Left ventricle myocardium inferior (tissue), 1 donor: ENCODE measurements around the gene PLXNA2. TPM values are rescaled to one million over a fixed set of nuclear protein-coding genes. Genes with fewer than 3 reads are reported as not detected.

Experiments used
- DNase-seq: peaks from one replicate; pipeline ENCODE4 v3.0.0-alpha.2; 2020
- H3K27ac ChIP-seq: fragments of 200-600 bp; replicated peaks from 2 replicates; pipeline ENCODE4 v1.8.0; 2021
- H3K27me3 ChIP-seq: fragments of 200-600 bp; 2 replicates; pipeline ENCODE4 v1.8.0; 2021; ENCODE audit warnings: low read depth
- H3K36me3 ChIP-seq: fragments of 200-600 bp; 2 replicates; pipeline ENCODE4 v1.8.0; 2021
- H3K4me1 ChIP-seq: fragments of 200-600 bp; 2 replicates; pipeline ENCODE4 v1.8.0; 2021
- H3K4me3 ChIP-seq: fragments of 200-600 bp; 2 replicates; pipeline ENCODE4 v1.8.0; 2021; ENCODE audit warnings: mild to moderate bottlenecking, moderate library complexity
- H3K9me3 ChIP-seq: fragments of 200-600 bp; replicated peaks from 2 replicates; pipeline ENCODE4 v1.8.0; 2021
- CTCF ChIP-seq: fragments of 200-600 bp; IDR thresholded peaks from 2 replicates; pipeline ENCODE4 v1.8.0; 2021; ENCODE audit warnings: antibody characterized with exemption, mild to moderate bottlenecking, borderline replicate concordance
- intact Hi-C: fragments of 100-400 bp; cut with micrococcal nuclease; formaldehyde crosslinking; loops from one replicate; pipeline ENCODE4 v1.11.0; 2022
- total RNA-seq: library from RNA; stranded (reverse); fragmentation: NEBNext Ultra II Directional; extraction: Animal tissue kit (Norgen Biotek cat#: 25700); gene quantifications from one replicate; pipeline ENCODE4 v1.2.1, GENCODE V29; 2021
- donor health status: DM: no; HTN: yes; CAD: no; lungs with severe emphysema.

The PLXNA2 gene
- total RNA-seq, 1 donor from 2014 or later = 29.1 TPM

GRCh38 chr1:208036106-208036808, 207.9 kb downstream of the PLXNA2 start:
- Histone ChIP-seq H3K4me3 (no peak overlapping the region), H3K4me1 (peaks cover 8% of the 10 kb centered on the region), H3K36me3 (peaks cover 72% of the 10 kb centered on the region), H3K9me3 (no peaks in the 10 kb centered on the region), H3K27me3 (no peaks in the 10 kb centered on the region), H3K27ac (no peak overlapping the region)
- peak; percentile 47 for TF ChIP-seq CTCF
- DNase-seq = no peak
- intact Hi-C loops = no loop called here

- H3K27me3 ChIP-seq = no peaks in the 10 kb centered on the region
- intact Hi-C loops = no loop called here
- H3K9me3 ChIP-seq = no peaks in the 10 kb centered on the region
- H3K36me3 ChIP-seq = peaks cover 56% of the 10 kb centered on the region
- no peak overlapping the region for H3K27ac ChIP-seq
- DNase-seq = no peak
- no peak overlapping the region for H3K4me3 ChIP-seq
- no peak for TF ChIP-seq CTCF
- H3K4me1 ChIP-seq = peaks cover 25% of the 10 kb centered on the region
Observed at GRCh38 chr1:208034135-208034534, 210.0 kb downstream of the PLXNA2 start.

GRCh38 chr1:208033236-208033635, 210.9 kb downstream of the PLXNA2 start:
- Histone ChIP-seq H3K9me3 (no peaks in the 10 kb centered on the region), H3K4me3 (no peak overlapping the region), H3K4me1 (peaks cover 32% of the 10 kb centered on the region), H3K27ac (no peak overlapping the region), H3K27me3 (no peaks in the 10 kb centered on the region), H3K36me3 (peaks cover 53% of the 10 kb centered on the region)
- intact Hi-C loops = no loop called here
- no peak for TF ChIP-seq CTCF
- DNase-seq = no peak

- no peak for DNase-seq
- Histone ChIP-seq H3K27me3 (no peaks in the 10 kb centered on the region), H3K9me3 (no peaks in the 10 kb centered on the region), H3K27ac (no peak overlapping the region), H3K4me1 (peaks cover 35% of the 10 kb centered on the region), H3K36me3 (peaks cover 61% of the 10 kb centered on the region), H3K4me3 (no peak overlapping the region)
- intact Hi-C loops = no loop called here
- TF ChIP-seq CTCF = no peak
Observed at GRCh38 chr1:208031932-208032320, 212.3 kb downstream of the PLXNA2 start.

GRCh38 chr1:208031316-208031931, 212.8 kb downstream of the PLXNA2 start:
- no peak for DNase-seq
- H3K9me3 ChIP-seq = no peaks in the 10 kb centered on the region
- intact Hi-C loops = no loop called here
- H3K27me3 ChIP-seq = no peaks in the 10 kb centered on the region
- peaks cover 35% of the 10 kb centered on the region for H3K4me1 ChIP-seq
- peak overlapping the region; percentile 80 for H3K27ac ChIP-seq
- no peak for TF ChIP-seq CTCF
- H3K36me3 ChIP-seq = peaks cover 61% of the 10 kb centered on the region
- H3K4me3 ChIP-seq = no peak overlapping the region
